Breast epithelium (tissue), 4 donors: ENCODE measurements around the gene RNF126. TPM values are rescaled to one million over a fixed set of nuclear protein-coding genes. Genes with fewer than 3 reads are reported as not detected.

Experiments
- DNase-seq, 2 donors: peaks; one replicate each; pipeline ENCODE4 v3.0.0-alpha.2; 2019; ENCODE audit warnings: low spot score in 2 of 2
- H3K27ac ChIP-seq, 2 donors: fragments of 200-600 bp; sonication (generic) in 1 of 2; one replicate each; pipeline ENCODE4 v1.5.1; 2016 to 2019; ENCODE audit warnings: mild to moderate bottlenecking in 1 of 2
- H3K27me3 ChIP-seq, 2 donors: fragments of 200-600 bp; sonication (generic) in 1 of 2; one replicate each; pipeline versions ENCODE4 v1.5.1 to v1.6.0; 2017 to 2019; ENCODE audit warnings: control low read depth in 1 of 2, mild to moderate bottlenecking in 1 of 2
- H3K36me3 ChIP-seq: fragments of 200-600 bp; one replicate; pipeline ENCODE4 v1.5.1; 2019
- H3K4me1 ChIP-seq, 2 donors: fragments of 200-600 bp; sonication (generic); one replicate each; pipeline ENCODE4 v1.5.1; 2016 to 2019; ENCODE audit warnings: control low read depth in 1 of 2
- H3K4me3 ChIP-seq, 3 donors: fragments of 200-600 bp; sonication (generic); 1 replicate in 2 of 3; 2 replicates in 1 of 3; pipeline ENCODE4 v1.5.1; 2016 to 2019; ENCODE audit warnings: mild to moderate bottlenecking in 3 of 3, moderate library complexity in 2 of 3
- H3K9me3 ChIP-seq, 2 donors: fragments of 200-600 bp; sonication (generic) in 1 of 2; one replicate each; pipeline ENCODE4 v1.5.1; 2016 to 2019; ENCODE audit warnings: control low read depth in 1 of 2
- CTCF ChIP-seq, 3 donors: fragments of 450-650 bp; IDR thresholded peaks; one replicate each; pipeline ENCODE4 v1.5.1; 2016 to 2017; ENCODE audit warnings: antibody characterized with exemption in 3 of 3, mild to moderate bottlenecking in 3 of 3, moderate library complexity in 3 of 3
- POLR2A ChIP-seq: fragments of 450-650 bp; IDR thresholded peaks from one replicate; pipeline ENCODE4 v1.6.1; 2016; ENCODE audit warnings: antibody characterized with exemption, mild to moderate bottlenecking, moderate library complexity
- POLR2AphosphoS5 ChIP-seq, 3 donors: sonication (generic); formaldehyde crosslinking; IDR thresholded peaks; one replicate each; pipeline ENCODE4 v1.6.1; 2017; ENCODE audit warnings: antibody characterized with exemption in 3 of 3
- intact Hi-C: fragments of 100-400 bp; cut with DNase I; formaldehyde crosslinking; loops from one replicate; pipeline ENCODE4 v1.15.1; 2023; ENCODE audit warnings: low total_unique reads
- total RNA-seq, 3 donors: library from RNA; depleted of rRNA; stranded (reverse); fragments of >200 nt; gene quantifications; one replicate each; pipeline ENCODE4 v1.1.0, GENCODE V29; 2016

The RNF126 gene
- total RNA-seq, 3 donors from 2014 or later = 41.1 to 46.5 (median 46.2) TPM

- Histone ChIP-seq H3K4me3 (peak overlapping the region in 2 of 3 donors; percentile 18 to 19), H3K27ac (peak overlapping the region in 1 of 2 donors; percentile 7), H3K27me3 (no peaks in the 10 kb centered on the region), H3K4me1 (peaks cover 0 to 7% of the 10 kb centered on the region in 2 donors), H3K36me3 (no peaks in the 10 kb centered on the region), H3K9me3 (no peaks in the 10 kb centered on the region)
- DNase-seq = no peak
- no peak for TF ChIP-seq POLR2A
- intact Hi-C loops = no loop called here
Measured at GRCh38 chr19:642767-643727, 20.0 kb downstream of the RNF126 start.

- no peaks in the 10 kb centered on the region for H3K36me3 ChIP-seq
- peak in 1 of 2 donors; percentile 67 for DNase-seq
- peak overlapping the region in 1 of 3 donors; percentile 33 for H3K4me3 ChIP-seq
- no peaks in the 10 kb centered on the region for H3K9me3 ChIP-seq
- peaks cover 0 to 7% of the 10 kb centered on the region in 2 donors for H3K4me1 ChIP-seq
- intact Hi-C loops = no loop called here
- no peaks in the 10 kb centered on the region for H3K27me3 ChIP-seq
- H3K27ac ChIP-seq = peak overlapping the region in 1 of 2 donors; percentile 3
- TF ChIP-seq POLR2AphosphoS5 (IDR thresholded peaks at IDR 0.05) (no peak), CTCF (IDR thresholded peaks at IDR 0.05) (no peak), POLR2A (no peak)
Measured at GRCh38 chr19:641702-642101, 21.3 kb downstream of the RNF126 start.

DNA sequence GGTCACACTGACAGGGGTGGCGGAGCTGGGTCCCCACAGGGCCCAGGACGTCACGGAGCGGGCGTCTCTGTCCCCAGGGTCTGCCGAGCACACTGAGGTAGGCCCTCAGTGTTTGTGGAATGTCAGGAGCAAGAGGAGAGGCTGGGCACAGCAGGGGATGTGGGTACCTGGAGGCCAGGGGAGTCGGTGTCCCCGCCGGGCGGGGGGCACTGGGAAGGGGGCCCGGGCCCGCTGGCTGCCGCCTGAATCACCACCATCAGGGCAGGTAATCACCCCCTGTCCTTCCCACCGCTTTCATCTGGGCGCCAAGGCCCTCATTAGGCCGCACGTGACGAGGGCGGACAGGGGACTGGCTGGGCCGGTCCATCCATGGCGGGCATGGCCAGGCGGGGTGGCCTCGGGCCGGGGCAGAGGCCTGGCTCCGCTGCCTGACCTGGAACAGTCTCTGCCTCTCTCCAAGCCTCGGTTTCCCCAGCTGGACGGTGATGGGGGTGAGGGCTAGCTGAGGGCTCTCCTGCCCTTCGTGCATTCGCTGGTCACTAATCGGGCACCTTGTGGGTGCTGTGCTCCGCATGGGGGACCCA, 22.3 kb downstream of the RNF126 start:
- Histone ChIP-seq H3K4me1 (peaks cover 0 to 7% of the 10 kb centered on the region in 2 donors), H3K9me3 (no peaks in the 10 kb centered on the region), H3K27ac (no peak overlapping the region), H3K36me3 (no peaks in the 10 kb centered on the region), H3K27me3 (no peaks in the 10 kb centered on the region), H3K4me3 (no peak overlapping the region)
- no peak for TF ChIP-seq POLR2AphosphoS5 (IDR thresholded peaks at IDR 0.05)
- TF ChIP-seq POLR2A = no peak
- no peak for TF ChIP-seq CTCF (IDR thresholded peaks at IDR 0.05)
- intact Hi-C loops = no loop called here
- DNase-seq = no peak

- H3K4me3 ChIP-seq = peak overlapping the region; percentile 36 to 64 (median 58)
- DNase-seq = no peak
- TF ChIP-seq CTCF (IDR thresholded peaks at IDR 0.05) = no peak
- H3K4me1 ChIP-seq = peaks cover 0 to 7% of the 10 kb centered on the region in 2 donors
- H3K27me3 ChIP-seq = no peaks in the 10 kb centered on the region
- no peaks in the 10 kb centered on the region for H3K36me3 ChIP-seq
- no peaks in the 10 kb centered on the region for H3K9me3 ChIP-seq
- intact Hi-C loops = no loop called here
- peak overlapping the region in 1 of 2 donors; percentile 54 for H3K27ac ChIP-seq
Measured at GRCh38 chr19:640161-640558, 22.9 kb downstream of the RNF126 start.

GRCh38 chr19:639253-640160, 23.5 kb downstream of the RNF126 start, which contains the start of gene FGF22:
Gene FGF22 (plus strand): TSS chr19:639879. CDS start chr19:639926, 47 bp downstream.
- Histone ChIP-seq H3K4me3 (peak within 1 kb of the TSS; percentile 36 to 64 (median 58)), H3K36me3 (no peaks in the 10 kb centered on the region), H3K27ac (peak within 1 kb of the TSS; percentile 20 to 54), H3K27me3 (no peaks in the 10 kb centered on the region), H3K4me1 (peaks cover 0 to 7% of the 10 kb centered on the region in 2 donors), H3K9me3 (no peaks in the 10 kb centered on the region)
- peak; percentile 91 to 97 for DNase-seq
- intact Hi-C loops = no loop called here
- TF ChIP-seq CTCF (IDR thresholded peaks at IDR 0.05) = no peak
- no peak for TF ChIP-seq POLR2A
- peak in 1 of 3 donors; percentile 51 for TF ChIP-seq POLR2AphosphoS5 (IDR thresholded peaks at IDR 0.05)
